ENCODE results near the gene ATP2C2. TPM values are rescaled to one million over a fixed set of nuclear protein-coding genes. Genes with fewer than 3 reads are reported as not detected.

Gene ATP2C2
- total RNA-seq = under 1 TPM in 1 of 2 donors, not detected in 1; 0.07 TPM

GRCh38 chr16:84368308-84368996 is at the start of gene ATP2C2:
Gene ATP2C2 (plus strand): TSS chr16:84368538. CDS start chr16:84368616, 78 bp downstream.
- Mint-ChIP-seq H3K27ac (no peak within 1 kb of the TSS), H3K4me3 (peak within 1 kb of the TSS; percentile 25 to 68), H3K9me3 (no peaks in the 10 kb centered on the region), H3K36me3 (ENCODE audit: insufficient read depth in 2 of 2) (no peaks in the 10 kb centered on the region), H3K4me1 (ENCODE audit: low read depth) (peaks cover 4% of the 10 kb centered on the region), H3K27me3 (ENCODE audit: low read depth) (peaks cover 48% of the 10 kb centered on the region)
- DNase-seq = no peak
- ATAC-seq (replicated peaks in 1 of 2) = no peak

GRCh38 chr16:84319146-84319760 is 49.1 kb upstream of the ATP2C2 start:
- H3K4me3 Mint-ChIP-seq = no peak overlapping the region
- DNase-seq (no peak), ATAC-seq (replicated peaks in 1 of 2) (no peak)
- H3K36me3 Mint-ChIP-seq (ENCODE audit: insufficient read depth in 2 of 2) = no peaks in the 10 kb centered on the region
- H3K4me1 Mint-ChIP-seq (ENCODE audit: low read depth) = no peaks in the 10 kb centered on the region
- no peak overlapping the region for H3K27ac Mint-ChIP-seq
- peaks cover 14% of the 10 kb centered on the region for H3K27me3 Mint-ChIP-seq (ENCODE audit: low read depth)
- peaks cover 0 to 5% of the 10 kb centered on the region in 2 donors for H3K9me3 Mint-ChIP-seq

- no peaks in the 10 kb centered on the region for H3K4me1 Mint-ChIP-seq (ENCODE audit: low read depth)
- ATAC-seq (replicated peaks in 1 of 2) = no peak
- no peaks in the 10 kb centered on the region for H3K36me3 Mint-ChIP-seq (ENCODE audit: insufficient read depth in 2 of 2)
Measured at GRCh38 chr16:84320511-84320910, 47.8 kb upstream of the ATP2C2 start.

GRCh38 chr16:84321932-84322331 is 46.4 kb upstream of the ATP2C2 start:
- no peaks in the 10 kb centered on the region for H3K36me3 Mint-ChIP-seq (ENCODE audit: insufficient read depth in 2 of 2)
- peaks cover 0 to 5% of the 10 kb centered on the region in 2 donors for H3K9me3 Mint-ChIP-seq
- no peak for DNase-seq
- no peak overlapping the region for H3K4me3 Mint-ChIP-seq
- no peak overlapping the region for H3K27ac Mint-ChIP-seq
- no peak for ATAC-seq (replicated peaks in 1 of 2)
- H3K4me1 Mint-ChIP-seq (ENCODE audit: low read depth) = no peaks in the 10 kb centered on the region
- no peaks in the 10 kb centered on the region for H3K27me3 Mint-ChIP-seq (ENCODE audit: low read depth)

More at GRCh38 chr16:84320511-84320910, 47.8 kb upstream of the ATP2C2 start:
- Mint-ChIP-seq H3K27me3 (ENCODE audit: low read depth) (peaks cover 5% of the 10 kb centered on the region), H3K9me3 (peaks cover 0 to 5% of the 10 kb centered on the region in 2 donors), H3K4me3 (no peak overlapping the region), H3K27ac (no peak overlapping the region)
- DNase-seq = no peak

GRCh38 chr16:84322749-84323148 is 45.6 kb upstream of the ATP2C2 start:
- Mint-ChIP-seq H3K36me3 (ENCODE audit: insufficient read depth in 2 of 2) (no peaks in the 10 kb centered on the region), H3K9me3 (peaks cover 0 to 4% of the 10 kb centered on the region in 2 donors), H3K4me1 (ENCODE audit: low read depth) (no peaks in the 10 kb centered on the region), H3K4me3 (no peak overlapping the region), H3K27ac (no peak overlapping the region), H3K27me3 (ENCODE audit: low read depth) (no peaks in the 10 kb centered on the region)
- ATAC-seq (replicated peaks in 1 of 2) (no peak), DNase-seq (no peak)

- no peak overlapping the region for H3K27ac Mint-ChIP-seq
- H3K27me3 Mint-ChIP-seq (ENCODE audit: low read depth) = no peaks in the 10 kb centered on the region
- H3K4me3 Mint-ChIP-seq = no peak overlapping the region
- DNase-seq (no peak), ATAC-seq (replicated peaks in 1 of 2) (no peak)
- H3K4me1 Mint-ChIP-seq (ENCODE audit: low read depth) = no peaks in the 10 kb centered on the region
- H3K36me3 Mint-ChIP-seq (ENCODE audit: insufficient read depth in 2 of 2) = no peaks in the 10 kb centered on the region
- peaks cover 0 to 3% of the 10 kb centered on the region in 2 donors for H3K9me3 Mint-ChIP-seq
Measured at GRCh38 chr16:84323606-84324005, 44.7 kb upstream of the ATP2C2 start.

GRCh38 chr16:84324434-84325262 is 43.7 kb upstream of the ATP2C2 start:
- ATAC-seq (replicated peaks in 1 of 2) = no peak
- Mint-ChIP-seq H3K27ac (no peak overlapping the region), H3K27me3 (ENCODE audit: low read depth) (no peaks in the 10 kb centered on the region), H3K4me1 (ENCODE audit: low read depth) (no peaks in the 10 kb centered on the region), H3K4me3 (no peak overlapping the region), H3K36me3 (ENCODE audit: insufficient read depth in 2 of 2) (no peaks in the 10 kb centered on the region), H3K9me3 (no peaks in the 10 kb centered on the region)
- DNase-seq = no peak

GRCh38 chr16:84326545-84326944 is 41.8 kb upstream of the ATP2C2 start:
- ATAC-seq (replicated peaks in 1 of 2) = no peak
- no peaks in the 10 kb centered on the region for H3K9me3 Mint-ChIP-seq

GRCh38 chr16:84327926-84328505 is 40.3 kb upstream of the ATP2C2 start:
- ATAC-seq (replicated peaks in 1 of 2) = no peak
- Mint-ChIP-seq H3K27ac (no peak overlapping the region), H3K4me3 (no peak overlapping the region), H3K9me3 (no peaks in the 10 kb centered on the region), H3K27me3 (ENCODE audit: low read depth) (no peaks in the 10 kb centered on the region), H3K36me3 (ENCODE audit: insufficient read depth in 2 of 2) (no peaks in the 10 kb centered on the region), H3K4me1 (ENCODE audit: low read depth) (no peaks in the 10 kb centered on the region)
- no peak for DNase-seq

More at GRCh38 chr16:84326545-84326944, 41.8 kb upstream of the ATP2C2 start:
- H3K4me3 Mint-ChIP-seq = no peak overlapping the region
- no peaks in the 10 kb centered on the region for H3K27me3 Mint-ChIP-seq (ENCODE audit: low read depth)
- no peak for DNase-seq
- no peaks in the 10 kb centered on the region for H3K36me3 Mint-ChIP-seq (ENCODE audit: insufficient read depth in 2 of 2)
- no peak overlapping the region for H3K27ac Mint-ChIP-seq
- no peaks in the 10 kb centered on the region for H3K4me1 Mint-ChIP-seq (ENCODE audit: low read depth)

GRCh38 chr16:84329016-84329415 is 39.3 kb upstream of the ATP2C2 start:
- H3K27ac Mint-ChIP-seq = no peak overlapping the region
- no peaks in the 10 kb centered on the region for H3K27me3 Mint-ChIP-seq (ENCODE audit: low read depth)
- H3K4me1 Mint-ChIP-seq (ENCODE audit: low read depth) = no peaks in the 10 kb centered on the region
- ATAC-seq (replicated peaks in 1 of 2) (no peak), DNase-seq (no peak)
- no peaks in the 10 kb centered on the region for H3K9me3 Mint-ChIP-seq
- no peaks in the 10 kb centered on the region for H3K36me3 Mint-ChIP-seq (ENCODE audit: insufficient read depth in 2 of 2)
- H3K4me3 Mint-ChIP-seq = no peak overlapping the region

GRCh38 chr16:84329843-84330684 is 38.3 kb upstream of the ATP2C2 start:
- H3K4me1 Mint-ChIP-seq (ENCODE audit: low read depth) = no peaks in the 10 kb centered on the region
- peaks cover 0 to 2% of the 10 kb centered on the region in 2 donors for H3K9me3 Mint-ChIP-seq
- no peaks in the 10 kb centered on the region for H3K27me3 Mint-ChIP-seq (ENCODE audit: low read depth)
- ATAC-seq (replicated peaks in 1 of 2) (no peak), DNase-seq (no peak)
- H3K27ac Mint-ChIP-seq = no peak overlapping the region
- no peaks in the 10 kb centered on the region for H3K36me3 Mint-ChIP-seq (ENCODE audit: insufficient read depth in 2 of 2)
- H3K4me3 Mint-ChIP-seq = no peak overlapping the region

GRCh38 chr16:84330685-84331050 is 37.7 kb upstream of the ATP2C2 start:
- DNase-seq (no peak), ATAC-seq (replicated peaks in 1 of 2) (no peak)
- peaks cover 1 to 5% of the 10 kb centered on the region in 2 donors for H3K9me3 Mint-ChIP-seq
- H3K27ac Mint-ChIP-seq = no peak overlapping the region
- H3K36me3 Mint-ChIP-seq (ENCODE audit: insufficient read depth in 2 of 2) = peaks cover 1 to 2% of the 10 kb centered on the region in 2 donors
- no peaks in the 10 kb centered on the region for H3K4me1 Mint-ChIP-seq (ENCODE audit: low read depth)
- no peak overlapping the region for H3K4me3 Mint-ChIP-seq
- no peaks in the 10 kb centered on the region for H3K27me3 Mint-ChIP-seq (ENCODE audit: low read depth)
